Lung (tissue), 12 donors: ENCODE data around the gene TEX101. TPM values are rescaled to one million over a fixed set of nuclear protein-coding genes. Genes with fewer than 3 reads are reported as not detected.
"Not testable (repeated sequence)": the region's sequence is repeated elsewhere in the genome, so short reads cannot be mapped to it uniquely, and the experiment has no call there.

ENCODE experiments used
- ATAC-seq: fragments of 200-7000 bp; cut with Tn5 transposase; one replicate; pipeline ENCODE4 v1.9.1; 2020; ENCODE audit warnings: moderate number of reproducible peaks; ENCODE audit not compliant: insufficient read depth, low FRiP score
- DNase-seq, 3 donors: peaks; one replicate each; pipeline ENCODE4 v3.0.0-alpha.2; 2013 to 2017
- H3K27ac ChIP-seq, 2 donors: one replicate each; pipeline ENCODE4 v1.5.1; 2013; ENCODE audit warnings: mild to moderate bottlenecking in 2 of 2, moderate library complexity in 2 of 2, control low read depth in 1 of 2, inconsistent platforms in 1 of 2, low read depth in 1 of 2, low read length in 1 of 2
- H3K27me3 ChIP-seq, 3 donors: one replicate each; pipeline ENCODE4 v1.5.1; 2013; ENCODE audit warnings: low read length in 2 of 3; ENCODE audit not compliant: control insufficient read depth in 3 of 3, insufficient read depth in 3 of 3
- H3K36me3 ChIP-seq, 4 donors: one replicate each; pipeline ENCODE4 v1.5.1; 2013; ENCODE audit warnings: low read length in 4 of 4, mild to moderate bottlenecking in 1 of 4, moderate library complexity in 1 of 4; ENCODE audit not compliant: control insufficient read depth in 4 of 4, insufficient read depth in 4 of 4
- H3K4me1 ChIP-seq, 5 donors: one replicate each; pipeline ENCODE4 v1.5.1; 2013; ENCODE audit warnings: low read length in 5 of 5, mild to moderate bottlenecking in 2 of 5, moderate library complexity in 1 of 5; ENCODE audit not compliant: control insufficient read depth in 5 of 5, insufficient read depth in 5 of 5
- H3K4me3 ChIP-seq: one replicate; pipeline ENCODE4 v1.5.1; 2013; ENCODE audit warnings: mild to moderate bottlenecking, control low read depth, moderate library complexity
- H3K9ac ChIP-seq, 2 donors: one replicate each; pipeline ENCODE4 v1.5.1; 2013; ENCODE audit warnings: low read length in 2 of 2, control low read depth in 1 of 2; ENCODE audit not compliant: insufficient read depth in 1 of 2
- H3K9me3 ChIP-seq, 4 donors: one replicate each; pipeline ENCODE4 v1.5.1; 2013; ENCODE audit warnings: low read length in 3 of 4, mild to moderate bottlenecking in 1 of 4, moderate library complexity in 1 of 4; ENCODE audit not compliant: control insufficient read depth in 4 of 4, insufficient read depth in 3 of 4
- WGBS, 2 donors: extraction: QIAGEN DNeasy Blood & Tissue Kit; methylation state at CpG; one replicate each; pipeline ENCODE4 v1.1.7; 2013; 5-methylcytosine and 5-hydroxymethylcytosine counted together
- polyA plus RNA-seq, 2 donors: library from polyadenylated mRNA; stranded (reverse); fragments of 200-250 nt; gene quantifications; one replicate each; pipeline ENCODE4 v1.2.1, GENCODE V29; 2013
- total RNA-seq, 2 donors: library from RNA; depleted of rRNA in 1 of 2; stranded (reverse); fragments of >200 nt in 1 of 2; gene quantifications; one replicate each; pipeline ENCODE4 v1.2.1, GENCODE V29; 2014 to 2021
- TF ChIP-seq, protein P1 (sequence below): IDR thresholded peaks from 2 replicates; pipeline ENCODE4 v1.5.1; 2012; ENCODE audit warnings: mild to moderate bottlenecking; ENCODE audit errors: control extremely low read depth, extremely low read depth
- donor health status: control.
- donor health status: control.
- donor health status: Bipolar disorder and iron deficiency.
- donor health status: healthy.
- donor health status: DM: yes; HTN: yes; CAD: no.

TEX101 gene
- total and polyA plus RNA-seq, 4 donors = not detected

DNA sequence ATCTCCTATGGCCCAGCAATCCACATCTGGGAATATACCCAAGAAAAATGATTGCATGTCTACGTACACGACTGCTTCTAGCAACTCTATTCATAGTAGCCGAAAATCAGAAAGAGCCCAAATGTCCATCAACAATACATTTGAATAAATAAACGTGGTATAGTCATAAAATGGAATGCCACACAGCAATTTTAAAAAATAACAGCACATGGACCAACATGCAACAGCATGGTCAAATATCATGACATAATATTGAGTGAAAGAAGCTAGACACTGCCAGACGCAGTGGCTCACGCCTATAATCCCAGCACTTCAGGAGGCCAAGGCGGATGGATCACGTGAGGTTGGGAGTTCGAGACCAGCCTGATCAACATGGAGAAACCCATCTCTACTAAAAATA lies 16.3 kb downstream of the TEX101 start:
- ATAC-seq (no peak), DNase-seq (no peak)
- 91 to 94% methylated on average over 9 of the region's 9 CpGs for WGBS, 2 donors
- Histone ChIP-seq H3K27ac (no peak overlapping the region), H3K36me3 (no peaks in the 10 kb centered on the region), H3K4me1 (no peaks in the 10 kb centered on the region), H3K4me3 (no peak overlapping the region), H3K9ac (no peak overlapping the region), H3K27me3 (no peaks in the 10 kb centered on the region), H3K9me3 (no peaks in the 10 kb centered on the region)
- TF ChIP-seq, protein P1, sequence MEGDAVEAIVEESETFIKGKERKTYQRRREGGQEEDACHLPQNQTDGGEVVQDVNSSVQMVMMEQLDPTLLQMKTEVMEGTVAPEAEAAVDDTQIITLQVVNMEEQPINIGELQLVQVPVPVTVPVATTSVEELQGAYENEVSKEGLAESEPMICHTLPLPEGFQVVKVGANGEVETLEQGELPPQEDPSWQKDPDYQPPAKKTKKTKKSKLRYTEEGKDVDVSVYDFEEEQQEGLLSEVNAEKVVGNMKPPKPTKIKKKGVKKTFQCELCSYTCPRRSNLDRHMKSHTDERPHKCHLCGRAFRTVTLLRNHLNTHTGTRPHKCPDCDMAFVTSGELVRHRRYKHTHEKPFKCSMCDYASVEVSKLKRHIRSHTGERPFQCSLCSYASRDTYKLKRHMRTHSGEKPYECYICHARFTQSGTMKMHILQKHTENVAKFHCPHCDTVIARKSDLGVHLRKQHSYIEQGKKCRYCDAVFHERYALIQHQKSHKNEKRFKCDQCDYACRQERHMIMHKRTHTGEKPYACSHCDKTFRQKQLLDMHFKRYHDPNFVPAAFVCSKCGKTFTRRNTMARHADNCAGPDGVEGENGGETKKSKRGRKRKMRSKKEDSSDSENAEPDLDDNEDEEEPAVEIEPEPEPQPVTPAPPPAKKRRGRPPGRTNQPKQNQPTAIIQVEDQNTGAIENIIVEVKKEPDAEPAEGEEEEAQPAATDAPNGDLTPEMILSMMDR = no peak

DNA sequence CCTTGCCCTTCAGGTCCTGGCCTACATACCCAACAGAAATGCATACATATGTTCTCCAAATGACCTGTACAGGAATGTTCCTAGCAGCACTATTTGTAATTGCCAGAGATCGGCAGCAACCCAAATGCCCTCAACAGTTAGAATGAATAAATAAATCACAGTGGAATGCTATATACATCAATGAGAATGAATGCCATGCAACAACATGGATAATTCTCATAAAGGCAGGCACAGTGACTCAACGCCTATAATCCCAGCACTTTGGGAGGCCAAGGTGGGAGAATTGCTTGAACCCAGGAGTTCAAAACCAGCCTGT lies 18.6 kb downstream of the TEX101 start:
- DNase-seq (no peak), ATAC-seq (no peak)
- H3K9ac ChIP-seq = no peak overlapping the region
- peaks cover 0 to 3% (median 0%) of the 10 kb centered on the region in 5 donors for H3K4me1 ChIP-seq
- H3K4me3 ChIP-seq = no peak overlapping the region
- no peaks in the 10 kb centered on the region for H3K36me3 ChIP-seq
- 94 to 97% methylated on average over 2 of the region's 2 CpGs for WGBS, 2 donors
- TF ChIP-seq, protein P1 = no peak
- H3K9me3 ChIP-seq = no peaks in the 10 kb centered on the region
- no peaks in the 10 kb centered on the region for H3K27me3 ChIP-seq
- H3K27ac ChIP-seq = no peak overlapping the region

- 90 to 97% methylated on average over 6 of the region's 6 CpGs for WGBS, 2 donors
- ATAC-seq (no peak), DNase-seq (no peak)
- TF ChIP-seq, protein P1 = no peak
- Histone ChIP-seq H3K9me3 (no peaks in the 10 kb centered on the region), H3K4me3 (no peak overlapping the region), H3K27ac (no peak overlapping the region), H3K27me3 (no peaks in the 10 kb centered on the region), H3K9ac (no peak overlapping the region), H3K36me3 (no peaks in the 10 kb centered on the region), H3K4me1 (peaks cover 0 to 6% (median under 1%) of the 10 kb centered on the region in 5 donors)
Measured at GRCh38 chr19:43433689-43434088, 19.0 kb downstream of the TEX101 start.

- 89% methylated on average over 3 of the region's 3 CpGs for WGBS, 2 donors
- H3K4me1 ChIP-seq = peaks cover 0 to 6% (median 2%) of the 10 kb centered on the region in 5 donors
- DNase-seq (no peak), ATAC-seq (no peak)
- H3K36me3 ChIP-seq = no peaks in the 10 kb centered on the region
- no peaks in the 10 kb centered on the region for H3K27me3 ChIP-seq
- TF ChIP-seq, protein P1 = no peak
- H3K9me3 ChIP-seq = no peaks in the 10 kb centered on the region
- H3K4me3 ChIP-seq = no peak overlapping the region
- no peak overlapping the region for H3K9ac ChIP-seq
- no peak overlapping the region for H3K27ac ChIP-seq
Measured at GRCh38 chr19:43435775-43436174, 21.1 kb downstream of the TEX101 start.

DNA sequence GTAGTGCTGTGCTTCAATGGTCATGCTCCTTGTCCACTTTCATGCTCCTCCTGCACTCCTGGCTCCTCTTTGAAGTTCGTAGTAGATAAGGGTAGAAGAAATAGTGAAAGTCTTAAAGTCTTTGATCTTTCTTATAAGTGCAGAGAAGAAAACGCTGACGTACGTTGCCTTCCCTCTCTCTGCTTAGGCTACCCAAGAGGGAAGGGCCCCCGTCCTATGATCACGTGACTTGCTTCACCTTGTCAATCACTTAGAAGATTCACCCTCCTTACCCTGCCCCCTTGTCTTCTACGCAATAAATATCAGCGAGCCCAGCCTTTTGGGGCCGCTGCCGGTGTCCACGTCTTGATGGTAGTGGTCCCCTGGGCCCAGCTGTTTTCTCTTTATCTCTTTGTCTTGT lies 22.6 kb downstream of the TEX101 start:
- H3K36me3 ChIP-seq, ATAC-seq, H3K4me3 ChIP-seq, H3K27me3 ChIP-seq, DNase-seq, H3K9ac ChIP-seq, H3K9me3 ChIP-seq, H3K4me1 ChIP-seq, H3K27ac ChIP-seq: not testable (repeated sequence)
- whole genome bisulfite sequencing, 2 donors = 78 to 93% methylated on average over 11 of the region's 11 CpGs
